ENCODE measurements around the gene CDHR2. TPM values are rescaled to one million over a fixed set of nuclear protein-coding genes. Genes with fewer than 3 reads are reported as not detected.

Gene CDHR2
- total RNA-seq, 2 experiments from 2014 or later = 0.56 to 1.6 TPM

- ATAC-seq (no peak), DNase-seq (no peak)
- no peak overlapping the region for H3K27ac Mint-ChIP-seq
- peaks cover 7% of the 10 kb centered on the region for H3K4me1 Mint-ChIP-seq
- CTCF ChIA-PET = interaction anchor here (0.8 to 2.3 kb wide), 13 partner anchors 10 to 158 kb away, joined by 3 to 11 read pairs (median 4); partner anchors contain the start of gene CLTB
- no peaks in the 10 kb centered on the region for H3K36me3 Mint-ChIP-seq
- H3K9me3 Mint-ChIP-seq (ENCODE audit: low read depth) = no peaks in the 10 kb centered on the region
- H3K4me3 Mint-ChIP-seq = no peak overlapping the region
- H3K27me3 Mint-ChIP-seq = peaks cover 10% of the 10 kb centered on the region
Measured at GRCh38 chr5:176574297-176574591, 25.1 kb downstream of the CDHR2 start.

GRCh38 chr5:176575066-176575465, 25.9 kb downstream of the CDHR2 start:
- Mint-ChIP-seq H3K9me3 (ENCODE audit: low read depth) (no peaks in the 10 kb centered on the region), H3K4me1 (peaks cover 7% of the 10 kb centered on the region), H3K27me3 (peaks cover 10% of the 10 kb centered on the region), H3K27ac (no peak overlapping the region), H3K4me3 (no peak overlapping the region), H3K36me3 (no peaks in the 10 kb centered on the region)
- DNase-seq (no peak), ATAC-seq (no peak)
- CTCF ChIA-PET = interaction anchor here (1.0 to 2.3 kb wide), 5 partner anchors 9 to 45 kb away, joined by 3 to 11 read pairs (median 3); no protein-coding TSS in a partner anchor

GRCh38 chr5:176575488-176576422, 26.6 kb downstream of the CDHR2 start:
- Mint-ChIP-seq H3K4me1 (peaks cover 7% of the 10 kb centered on the region), H3K27me3 (peaks cover 9% of the 10 kb centered on the region), H3K36me3 (no peaks in the 10 kb centered on the region), H3K4me3 (no peak overlapping the region), H3K9me3 (ENCODE audit: low read depth) (no peaks in the 10 kb centered on the region), H3K27ac (no peak overlapping the region)
- CTCF ChIA-PET = interaction anchor here (1.0 to 2.3 kb wide), 2 partner anchors 12 to 21 kb away, joined by 3 to 11 read pairs; no protein-coding TSS in a partner anchor
- ATAC-seq (no peak), DNase-seq (no peak)

- Mint-ChIP-seq H3K4me3 (no peak overlapping the region), H3K36me3 (no peaks in the 10 kb centered on the region), H3K27ac (no peak overlapping the region), H3K27me3 (peaks cover 3% of the 10 kb centered on the region), H3K9me3 (ENCODE audit: low read depth) (no peaks in the 10 kb centered on the region), H3K4me1 (peaks cover 7% of the 10 kb centered on the region)
- no peak for DNase-seq
- ATAC-seq = no peak
- CTCF ChIA-PET = interaction anchor here (1.4 to 1.7 kb wide), 3 partner anchors 20 to 190 kb away, joined by 4 to 11 read pairs (median 4); partner anchors contain the start of genes CLTB, HIGD2A and NOP16
Measured at GRCh38 chr5:176577312-176578176, 28.4 kb downstream of the CDHR2 start.

GRCh38 chr5:176578391-176578808, 29.3 kb downstream of the CDHR2 start:
- DNase-seq = peak; percentile 62
- Mint-ChIP-seq H3K27me3 (no peaks in the 10 kb centered on the region), H3K4me3 (no peak overlapping the region), H3K4me1 (peaks cover 7% of the 10 kb centered on the region), H3K27ac (no peak overlapping the region), H3K9me3 (ENCODE audit: low read depth) (no peaks in the 10 kb centered on the region), H3K36me3 (no peaks in the 10 kb centered on the region)
- peak; percentile 65 for ATAC-seq
- CTCF ChIA-PET = interaction anchor here (1.4 to 1.7 kb wide), 4 partner anchors 8 to 190 kb away, joined by 4 to 11 read pairs (median 4); partner anchors contain the start of genes CLTB, HIGD2A and NOP16

GRCh38 chr5:176579323-176579722, 30.2 kb downstream of the CDHR2 start:
- Mint-ChIP-seq H3K4me1 (peaks cover 2% of the 10 kb centered on the region), H3K9me3 (ENCODE audit: low read depth) (no peaks in the 10 kb centered on the region), H3K27ac (no peak overlapping the region), H3K36me3 (no peaks in the 10 kb centered on the region), H3K27me3 (no peaks in the 10 kb centered on the region), H3K4me3 (no peak overlapping the region)
- DNase-seq (no peak), ATAC-seq (no peak)
- CTCF ChIA-PET = interaction anchor here (1.0 to 1.7 kb wide), 4 partner anchors 9 to 191 kb away, joined by 3 to 11 read pairs (median 4); partner anchors contain the start of genes CLTB, HIGD2A and NOP16

GRCh38 chr5:176581361-176581760, 32.2 kb downstream of the CDHR2 start:
- CTCF ChIA-PET = no interaction called here
- H3K4me1 Mint-ChIP-seq = peaks cover 1% of the 10 kb centered on the region
- no peak for DNase-seq
- H3K36me3 Mint-ChIP-seq = peaks cover 5% of the 10 kb centered on the region
- H3K27me3 Mint-ChIP-seq = no peaks in the 10 kb centered on the region
- H3K4me3 Mint-ChIP-seq = no peak overlapping the region
- no peak for ATAC-seq
- H3K27ac Mint-ChIP-seq = no peak overlapping the region
- H3K9me3 Mint-ChIP-seq (ENCODE audit: low read depth) = peaks cover 6% of the 10 kb centered on the region

GRCh38 chr5:176583076-176583475, 33.9 kb downstream of the CDHR2 start:
- Mint-ChIP-seq H3K27me3 (no peaks in the 10 kb centered on the region), H3K27ac (no peak overlapping the region), H3K4me3 (no peak overlapping the region), H3K9me3 (ENCODE audit: low read depth) (peaks cover 7% of the 10 kb centered on the region), H3K4me1 (peaks cover 1% of the 10 kb centered on the region), H3K36me3 (peaks cover 5% of the 10 kb centered on the region)
- ATAC-seq = no peak
- DNase-seq = no peak
- CTCF ChIA-PET = no interaction called here

GRCh38 chr5:176587398-176587797, 38.3 kb downstream of the CDHR2 start:
- peaks cover 5% of the 10 kb centered on the region for H3K36me3 Mint-ChIP-seq
- no peaks in the 10 kb centered on the region for H3K4me1 Mint-ChIP-seq
- peaks cover 9% of the 10 kb centered on the region for H3K9me3 Mint-ChIP-seq (ENCODE audit: low read depth)
- CTCF ChIA-PET = interaction anchor here (0.6 to 1.6 kb wide), 3 partner anchors 12 to 171 kb away, joined by 3 read pairs; partner anchors contain the start of gene CLTB
- no peak for ATAC-seq
- H3K4me3 Mint-ChIP-seq = no peak overlapping the region
- no peak for DNase-seq
- no peaks in the 10 kb centered on the region for H3K27me3 Mint-ChIP-seq
- no peak overlapping the region for H3K27ac Mint-ChIP-seq

GRCh38 chr5:176588297-176588696, 39.2 kb downstream of the CDHR2 start:
- Mint-ChIP-seq H3K36me3 (peaks cover 5% of the 10 kb centered on the region), H3K4me3 (no peak overlapping the region), H3K27me3 (no peaks in the 10 kb centered on the region), H3K27ac (no peak overlapping the region), H3K9me3 (ENCODE audit: low read depth) (peaks cover 9% of the 10 kb centered on the region), H3K4me1 (no peaks in the 10 kb centered on the region)
- DNase-seq (no peak), ATAC-seq (no peak)
- CTCF ChIA-PET = no interaction called here

- Mint-ChIP-seq H3K9me3 (ENCODE audit: low read depth) (peaks cover 9% of the 10 kb centered on the region), H3K4me3 (no peak overlapping the region), H3K4me1 (no peaks in the 10 kb centered on the region), H3K27ac (no peak overlapping the region), H3K36me3 (peaks cover 5% of the 10 kb centered on the region), H3K27me3 (no peaks in the 10 kb centered on the region)
- no peak for ATAC-seq
- CTCF ChIA-PET = interaction anchor here (0.6 kb wide), 1 partner anchor 114 kb away, joined by 3 read pairs; no protein-coding TSS in a partner anchor
- DNase-seq = no peak
Measured at GRCh38 chr5:176589039-176589769, 40.1 kb downstream of the CDHR2 start.

GRCh38 chr5:176590035-176590717, 41.0 kb downstream of the CDHR2 start:
- no peak for ATAC-seq
- Mint-ChIP-seq H3K9me3 (ENCODE audit: low read depth) (peaks cover 7% of the 10 kb centered on the region), H3K27me3 (no peaks in the 10 kb centered on the region), H3K4me1 (no peaks in the 10 kb centered on the region), H3K36me3 (peaks cover 4% of the 10 kb centered on the region), H3K27ac (no peak overlapping the region), H3K4me3 (no peak overlapping the region)
- CTCF ChIA-PET = interaction anchor here (0.6 kb wide), 1 partner anchor 115 kb away, joined by 3 read pairs; no protein-coding TSS in a partner anchor
- DNase-seq = no peak
